Erythroblast (primary cell): ENCODE data around the gene RHBDL3.

Source experiments
- GATA1 ChIP-seq: IDR thresholded peaks from 2 replicates; pipeline ENCODE4 v1.6.1; 2011; ENCODE audit warnings: low read depth, mild to moderate bottlenecking, control low read depth, low read length, moderate library complexity
- POLR2A ChIP-seq: IDR thresholded peaks from 2 replicates; pipeline ENCODE4 v1.6.1; 2011; ENCODE audit warnings: mild to moderate bottlenecking, low read length

DNA sequence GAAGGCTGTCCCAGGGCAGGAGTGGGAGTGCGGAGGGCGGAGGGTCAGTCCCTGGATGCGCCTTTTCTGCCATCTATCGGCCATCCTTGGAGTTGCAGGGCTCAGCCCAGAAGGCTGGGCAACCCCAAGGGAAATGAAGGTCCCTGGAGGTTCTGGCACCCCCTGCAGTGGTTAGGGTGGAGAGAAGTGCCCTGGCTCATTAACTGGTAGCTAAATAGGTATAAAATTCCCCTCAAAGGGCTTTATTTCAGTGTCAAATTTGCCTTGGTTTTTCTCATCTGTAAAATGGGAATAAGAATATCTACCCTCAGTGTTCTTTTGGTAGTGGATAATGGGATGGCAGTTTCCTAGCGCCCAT, 53.9 kb downstream of the RHBDL3 start:
- TF ChIP-seq POLR2A = no peak
- TF ChIP-seq GATA1 = no peak
